Measurements from ENCODE around the gene TSPAN18.

Gene TSPAN18

GRCh38 chr11:44857490-44858090 lies 130.8 kb downstream of the TSPAN18 start:
- peak overlapping the region; percentile 18 for H3K27ac ChIP-seq (ENCODE audit: low read length)

GRCh38 chr11:44858796-44859527 lies 132.2 kb downstream of the TSPAN18 start:
- no peaks in the 10 kb centered on the region for H3K36me3 ChIP-seq (ENCODE audit: control insufficient read depth in 1 of 2, insufficient read depth in 2 of 2, low read length in 2 of 2)
- H3K4me3 ChIP-seq (ENCODE audit: low read depth in 1 of 2, low read length in 2 of 2), result no peak overlapping the region
- H3K27ac ChIP-seq (ENCODE audit: low read length), result peak overlapping the region; percentile 18
- H3K4me1 ChIP-seq (ENCODE audit: control insufficient read depth in 1 of 2, insufficient read depth in 2 of 2, low read length in 2 of 2), result peaks cover 13 to 34% of the 10 kb centered on the region in 2 donors
- H3K9me3 ChIP-seq (ENCODE audit: control insufficient read depth in 1 of 2, low read length in 2 of 2), result no peaks in the 10 kb centered on the region
- no peaks in the 10 kb centered on the region for H3K27me3 ChIP-seq (ENCODE audit: low read depth, low read length)

More at GRCh38 chr11:44857490-44858090, 130.8 kb downstream of the TSPAN18 start:
- H3K9me3 ChIP-seq (ENCODE audit: control insufficient read depth in 1 of 2, low read length in 2 of 2), result no peaks in the 10 kb centered on the region
- H3K36me3 ChIP-seq (ENCODE audit: control insufficient read depth in 1 of 2, insufficient read depth in 2 of 2, low read length in 2 of 2), result no peaks in the 10 kb centered on the region
- H3K27me3 ChIP-seq (ENCODE audit: low read depth, low read length), result no peaks in the 10 kb centered on the region
- no peak overlapping the region for H3K4me3 ChIP-seq (ENCODE audit: low read depth in 1 of 2, low read length in 2 of 2)
- H3K4me1 ChIP-seq (ENCODE audit: control insufficient read depth in 1 of 2, insufficient read depth in 2 of 2, low read length in 2 of 2), result peaks cover 10 to 43% of the 10 kb centered on the region in 2 donors

GRCh38 chr11:44859528-44859925 lies 132.8 kb downstream of the TSPAN18 start:
- Histone ChIP-seq H3K36me3 (ENCODE audit: control insufficient read depth in 1 of 2, insufficient read depth in 2 of 2, low read length in 2 of 2) (no peaks in the 10 kb centered on the region), H3K4me1 (ENCODE audit: control insufficient read depth in 1 of 2, insufficient read depth in 2 of 2, low read length in 2 of 2) (peaks cover 9 to 31% of the 10 kb centered on the region in 2 donors), H3K27me3 (ENCODE audit: low read depth, low read length) (no peaks in the 10 kb centered on the region), H3K27ac (ENCODE audit: low read length) (no peak overlapping the region), H3K4me3 (ENCODE audit: low read depth in 1 of 2, low read length in 2 of 2) (no peak overlapping the region), H3K9me3 (ENCODE audit: control insufficient read depth in 1 of 2, low read length in 2 of 2) (no peaks in the 10 kb centered on the region)

GRCh38 chr11:44860346-44860745 lies 133.6 kb downstream of the TSPAN18 start:
- no peaks in the 10 kb centered on the region for H3K9me3 ChIP-seq (ENCODE audit: control insufficient read depth in 1 of 2, low read length in 2 of 2)
- no peak overlapping the region for H3K4me3 ChIP-seq (ENCODE audit: low read depth in 1 of 2, low read length in 2 of 2)
- no peak overlapping the region for H3K27ac ChIP-seq (ENCODE audit: low read length)
- peaks cover 3 to 31% of the 10 kb centered on the region in 2 donors for H3K4me1 ChIP-seq (ENCODE audit: control insufficient read depth in 1 of 2, insufficient read depth in 2 of 2, low read length in 2 of 2)
- H3K36me3 ChIP-seq (ENCODE audit: control insufficient read depth in 1 of 2, insufficient read depth in 2 of 2, low read length in 2 of 2), result no peaks in the 10 kb centered on the region
- no peaks in the 10 kb centered on the region for H3K27me3 ChIP-seq (ENCODE audit: low read depth, low read length)

GRCh38 chr11:44861849-44862557 lies 135.2 kb downstream of the TSPAN18 start:
- Histone ChIP-seq H3K4me3 (ENCODE audit: low read depth in 1 of 2, low read length in 2 of 2) (no peak overlapping the region), H3K27ac (ENCODE audit: low read length) (peak overlapping the region; percentile 95)

GRCh38 chr11:44862558-44863101 lies 135.9 kb downstream of the TSPAN18 start:
- H3K9me3 ChIP-seq (ENCODE audit: control insufficient read depth in 1 of 2, low read length in 2 of 2), result no peaks in the 10 kb centered on the region
- H3K36me3 ChIP-seq (ENCODE audit: control insufficient read depth in 1 of 2, insufficient read depth in 2 of 2, low read length in 2 of 2), result no peaks in the 10 kb centered on the region
- H3K27ac ChIP-seq (ENCODE audit: low read length), result peak overlapping the region; percentile 95
- H3K4me3 ChIP-seq (ENCODE audit: low read depth in 1 of 2, low read length in 2 of 2), result no peak overlapping the region
- H3K27me3 ChIP-seq (ENCODE audit: low read depth, low read length), result no peaks in the 10 kb centered on the region
- peaks cover 3 to 33% of the 10 kb centered on the region in 2 donors for H3K4me1 ChIP-seq (ENCODE audit: control insufficient read depth in 1 of 2, insufficient read depth in 2 of 2, low read length in 2 of 2)

More at GRCh38 chr11:44861849-44862557, 135.2 kb downstream of the TSPAN18 start:
- Histone ChIP-seq H3K4me1 (ENCODE audit: control insufficient read depth in 1 of 2, insufficient read depth in 2 of 2, low read length in 2 of 2) (peaks cover 3 to 39% of the 10 kb centered on the region in 2 donors), H3K27me3 (ENCODE audit: low read depth, low read length) (no peaks in the 10 kb centered on the region), H3K36me3 (ENCODE audit: control insufficient read depth in 1 of 2, insufficient read depth in 2 of 2, low read length in 2 of 2) (no peaks in the 10 kb centered on the region), H3K9me3 (ENCODE audit: control insufficient read depth in 1 of 2, low read length in 2 of 2) (no peaks in the 10 kb centered on the region)

- H3K4me3 ChIP-seq (ENCODE audit: low read depth in 1 of 2, low read length in 2 of 2), result no peak overlapping the region
- peaks cover 3 to 33% of the 10 kb centered on the region in 2 donors for H3K4me1 ChIP-seq (ENCODE audit: control insufficient read depth in 1 of 2, insufficient read depth in 2 of 2, low read length in 2 of 2)
- no peaks in the 10 kb centered on the region for H3K9me3 ChIP-seq (ENCODE audit: control insufficient read depth in 1 of 2, low read length in 2 of 2)
- H3K27me3 ChIP-seq (ENCODE audit: low read depth, low read length), result no peaks in the 10 kb centered on the region
- peak overlapping the region; percentile 95 for H3K27ac ChIP-seq (ENCODE audit: low read length)
- H3K36me3 ChIP-seq (ENCODE audit: control insufficient read depth in 1 of 2, insufficient read depth in 2 of 2, low read length in 2 of 2), result no peaks in the 10 kb centered on the region
Measured at GRCh38 chr11:44863231-44863630, 136.5 kb downstream of the TSPAN18 start.

GRCh38 chr11:44865866-44866272 lies 139.1 kb downstream of the TSPAN18 start:
- Histone ChIP-seq H3K9me3 (ENCODE audit: control insufficient read depth in 1 of 2, low read length in 2 of 2) (no peaks in the 10 kb centered on the region), H3K4me3 (ENCODE audit: low read depth in 1 of 2, low read length in 2 of 2) (no peak overlapping the region), H3K4me1 (ENCODE audit: control insufficient read depth in 1 of 2, insufficient read depth in 2 of 2, low read length in 2 of 2) (peaks cover 6 to 33% of the 10 kb centered on the region in 2 donors), H3K36me3 (ENCODE audit: control insufficient read depth in 1 of 2, insufficient read depth in 2 of 2, low read length in 2 of 2) (no peaks in the 10 kb centered on the region), H3K27me3 (ENCODE audit: low read depth, low read length) (no peaks in the 10 kb centered on the region), H3K27ac (ENCODE audit: low read length) (no peak overlapping the region)

GRCh38 chr11:44866286-44866685 lies 139.5 kb downstream of the TSPAN18 start:
- H3K27ac ChIP-seq (ENCODE audit: low read length), result no peak overlapping the region
- H3K4me1 ChIP-seq (ENCODE audit: control insufficient read depth in 1 of 2, insufficient read depth in 2 of 2, low read length in 2 of 2), result peaks cover 6 to 33% of the 10 kb centered on the region in 2 donors
- no peak overlapping the region for H3K4me3 ChIP-seq (ENCODE audit: low read depth in 1 of 2, low read length in 2 of 2)
- H3K27me3 ChIP-seq (ENCODE audit: low read depth, low read length), result no peaks in the 10 kb centered on the region
- H3K9me3 ChIP-seq (ENCODE audit: control insufficient read depth in 1 of 2, low read length in 2 of 2), result no peaks in the 10 kb centered on the region
- H3K36me3 ChIP-seq (ENCODE audit: control insufficient read depth in 1 of 2, insufficient read depth in 2 of 2, low read length in 2 of 2), result no peaks in the 10 kb centered on the region

GRCh38 chr11:44868021-44868420 lies 141.3 kb downstream of the TSPAN18 start:
- Histone ChIP-seq H3K4me3 (ENCODE audit: low read depth in 1 of 2, low read length in 2 of 2) (no peak overlapping the region), H3K4me1 (ENCODE audit: control insufficient read depth in 1 of 2, insufficient read depth in 2 of 2, low read length in 2 of 2) (peaks cover 3 to 26% of the 10 kb centered on the region in 2 donors), H3K9me3 (ENCODE audit: control insufficient read depth in 1 of 2, low read length in 2 of 2) (no peaks in the 10 kb centered on the region), H3K27me3 (ENCODE audit: low read depth, low read length) (no peaks in the 10 kb centered on the region), H3K27ac (ENCODE audit: low read length) (no peak overlapping the region), H3K36me3 (ENCODE audit: control insufficient read depth in 1 of 2, insufficient read depth in 2 of 2, low read length in 2 of 2) (no peaks in the 10 kb centered on the region)
